ENCODE measurements around the gene SNPH. TPM values are rescaled to one million over a fixed set of nuclear protein-coding genes. Genes with fewer than 3 reads are reported as not detected.
A peak's percentile ranks its signal among the peaks of the same experiment; 100 is the strongest.

Gene SNPH
- total RNA-seq, 6 experiments from 2014 or later = 12.0 to 15.3 (median 13.3) TPM

- H3K9me3 Mint-ChIP-seq = no peaks in the 10 kb centered on the region
- H3K36me3 Mint-ChIP-seq (ENCODE audit: low read depth) = peaks cover 20% of the 10 kb centered on the region
- TF ChIP-seq CTCF (IDR thresholded peaks at IDR 0.05) = no peak
- H3K27ac Mint-ChIP-seq = 0 out of 2 replicates have a peak overlapping the region, but pooled peaks have one; percentile 16
- H3K4me1 Mint-ChIP-seq (ENCODE audit: low read depth) = peaks cover 37% of the 10 kb centered on the region
- DNase-seq = no peak
- peaks cover 2% of the 10 kb centered on the region; the same call in 1 of the 2 replicates for H3K27me3 Mint-ChIP-seq (ENCODE audit: insufficient read depth)
- H3K4me3 Mint-ChIP-seq = no peak overlapping the region
These were observed 66.7 kb downstream of the SNPH start for GRCh38 chr20:1332749-1333300.

GRCh38 chr20:1333462-1334369 is 67.6 kb downstream of the SNPH start:
- peaks cover 42% of the 10 kb centered on the region for H3K4me1 Mint-ChIP-seq (ENCODE audit: low read depth)
- no peak for TF ChIP-seq CTCF (IDR thresholded peaks at IDR 0.05)
- H3K27ac Mint-ChIP-seq = no peak overlapping the region
- DNase-seq = no peak
- peaks cover 2% of the 10 kb centered on the region; the same call in 1 of the 2 replicates for H3K27me3 Mint-ChIP-seq (ENCODE audit: insufficient read depth)
- H3K9me3 Mint-ChIP-seq = no peaks in the 10 kb centered on the region
- no peak overlapping the region for H3K4me3 Mint-ChIP-seq
- H3K36me3 Mint-ChIP-seq (ENCODE audit: low read depth) = peaks cover 20% of the 10 kb centered on the region

GRCh38 chr20:1334370-1334731 is 68.3 kb downstream of the SNPH start:
- TF ChIP-seq CTCF (IDR thresholded peaks at IDR 0.05) = no peak
- Mint-ChIP-seq H3K4me3 (no peak overlapping the region), H3K27ac (no peak overlapping the region), H3K9me3 (no peaks in the 10 kb centered on the region), H3K36me3 (ENCODE audit: low read depth) (peaks cover 19% of the 10 kb centered on the region), H3K27me3 (ENCODE audit: insufficient read depth) (peaks cover 2% of the 10 kb centered on the region; the same call in 1 of the 2 replicates), H3K4me1 (ENCODE audit: low read depth) (peaks cover 41% of the 10 kb centered on the region)
- no peak for DNase-seq

GRCh38 chr20:1334761-1335160 is 68.7 kb downstream of the SNPH start:
- Mint-ChIP-seq H3K36me3 (ENCODE audit: low read depth) (peaks cover 15% of the 10 kb centered on the region), H3K9me3 (no peaks in the 10 kb centered on the region), H3K27me3 (ENCODE audit: insufficient read depth) (peaks cover 2% of the 10 kb centered on the region; the same call in 1 of the 2 replicates), H3K4me3 (no peak overlapping the region), H3K27ac (no peak overlapping the region), H3K4me1 (ENCODE audit: low read depth) (peaks cover 37% of the 10 kb centered on the region)
- DNase-seq = no peak
- TF ChIP-seq CTCF (IDR thresholded peaks at IDR 0.05) = no peak

- no peak for TF ChIP-seq CTCF (IDR thresholded peaks at IDR 0.05)
- Mint-ChIP-seq H3K27ac (peak overlapping the region; percentile 68; the same call in 1 of the 2 replicates), H3K4me3 (no peak overlapping the region), H3K36me3 (ENCODE audit: low read depth) (peaks cover 15% of the 10 kb centered on the region), H3K9me3 (no peaks in the 10 kb centered on the region), H3K27me3 (ENCODE audit: insufficient read depth) (peaks cover 2% of the 10 kb centered on the region; the same call in 1 of the 2 replicates), H3K4me1 (ENCODE audit: low read depth) (peaks cover 40% of the 10 kb centered on the region)
- no peak for DNase-seq
These were observed 70.0 kb downstream of the SNPH start for GRCh38 chr20:1335961-1336698.

Data from HFFc6 (cell line).